Ovary (tissue), 9 donors: Measurements from ENCODE around the gene ZC3H6. TPM values are rescaled to one million over a fixed set of nuclear protein-coding genes. Genes with fewer than 3 reads are reported as not detected.

ENCODE experiments used
- DNase-seq, 5 donors: peaks; one replicate each; pipeline ENCODE4 v3.0.0-alpha.2; 2019 to 2020
- H3K27ac ChIP-seq, 2 donors: fragments of 200-600 bp; one replicate each; pipeline versions ENCODE4 v1.5.1 to v1.8.0; 2019 to 2022
- H3K27me3 ChIP-seq: fragments of 200-600 bp; one replicate; pipeline ENCODE4 v1.8.0; 2022
- H3K36me3 ChIP-seq: fragments of 200-600 bp; sonication (generic); one replicate; pipeline ENCODE4 v1.5.1; 2019
- H3K4me1 ChIP-seq: one replicate; pipeline ENCODE4 v1.8.1; 2013; ENCODE audit warnings: mild to moderate bottlenecking, moderate library complexity; ENCODE audit not compliant: insufficient read depth
- H3K4me3 ChIP-seq: fragments of 200-600 bp; sonication (generic); one replicate; pipeline ENCODE4 v1.5.1; 2017
- H3K9me3 ChIP-seq, 2 donors: fragments of 200-600 bp in 1 of 2; sonication (generic) in 1 of 2; one replicate each; pipeline versions ENCODE4 v1.5.1 to v1.8.1; 2013 to 2019; ENCODE audit warnings: mild to moderate bottlenecking in 1 of 2, moderate library complexity in 1 of 2
- CTCF ChIP-seq, 3 donors: fragments of 450-650 bp in 2 of 3; fragments of 200-600 bp in 1 of 3; IDR thresholded peaks; one replicate each; pipeline versions ENCODE4 v1.5.1 to v1.8.0; 2016 to 2022; ENCODE audit warnings: antibody characterized with exemption in 3 of 3, mild to moderate bottlenecking in 1 of 3
- EP300 ChIP-seq: sonication (generic); formaldehyde crosslinking; IDR thresholded peaks from one replicate; pipeline ENCODE4 v1.6.1; 2017; ENCODE audit warnings: antibody characterized with exemption
- POLR2A ChIP-seq: fragments of 450-650 bp; IDR thresholded peaks from one replicate; pipeline ENCODE4 v1.6.1; 2017; ENCODE audit warnings: antibody characterized with exemption, mild to moderate bottlenecking, moderate library complexity
- WGBS, 3 donors: extraction: QIAGEN DNeasy Blood & Tissue Kit in 1 of 3; methylation state at CpG; one replicate each; pipeline versions ENCODE4 v1.1.5 to v1.1.7; 2013 to 2017; 5-methylcytosine and 5-hydroxymethylcytosine counted together
- intact Hi-C, 4 donors: fragments of 100-400 bp; cut with DNase I; formaldehyde crosslinking; loops; one replicate each; pipeline versions ENCODE4 v1.11.0 to v1.15.1; 2022 to 2023
- polyA plus RNA-seq, 2 donors: library from polyadenylated mRNA; stranded (reverse); fragments of 200-250 nt in 1 of 2; fragments of 350-450 nt in 1 of 2; fragmentation: Illumina TruSeq in 1 of 2; extraction: RNeasy Lipid Tissue Mini Kit (QIAGEN cat#74804) in 1 of 2; gene quantifications; one replicate each; pipeline ENCODE4 v1.2.3, GENCODE V29; 2013 to 2014
- total RNA-seq, 7 donors: library from RNA; depleted of rRNA in 2 of 7; stranded (reverse); fragments of >200 nt in 2 of 7; fragmentation: NEBNext Ultra II Directional in 3 of 7; extraction: Animal tissue kit (Norgen Biotek cat#: 25700) in 3 of 7; gene quantifications; one replicate each; pipeline versions ENCODE4 v1.1.0 to v1.2.4, GENCODE V29; 2016 to 2023
- donor health status: DM: no; HTN: no; CAD: no; lungs with moderate emphysema.
- donor health status: DM: no; HTN: no; CAD: no.
- donor health status: Bipolar disorder and iron deficiency.
- donor health status: DM: yes; HTN: yes; CAD: no.
- donor health status: DM: no; HTN: no; CAD: no.
- donor health status: DM: yes; HTN: yes; CAD: no.

ZC3H6 gene
- total and polyA plus RNA-seq, 9 donors: 4.6 to 30.1 (median 19.2) TPM

GRCh38 chr2:112268547-112268946, 6.8 kb upstream of the ZC3H6 start:
- Histone ChIP-seq H3K36me3 (no peaks in the 10 kb centered on the region), H3K4me3 (no peak overlapping the region), H3K4me1 (no peaks in the 10 kb centered on the region), H3K27me3 (no peaks in the 10 kb centered on the region), H3K9me3 (no peaks in the 10 kb centered on the region), H3K27ac (no peak overlapping the region)
- intact Hi-C loops: loop anchor here in 1 of 4 donors (10.0 kb wide), 1 partner anchor 166 kb away; the partner anchor contains the start of gene RGPD8
- TF ChIP-seq EP300 (no peak), POLR2A (no peak), CTCF (IDR thresholded peaks at IDR 0.05) (no peak)
- DNase-seq: no peak
- WGBS, 3 donors: 89 to 97% (median 92%) methylated on average over 1 of the region's 1 CpG

GRCh38 chr2:112272669-112273068, 2.7 kb upstream of the ZC3H6 start:
- H3K4me1 ChIP-seq: peaks cover 2% of the 10 kb centered on the region
- no peak for TF ChIP-seq CTCF (IDR thresholded peaks at IDR 0.05)
- TF ChIP-seq POLR2A: no peak
- TF ChIP-seq EP300: no peak
- intact Hi-C loops: no loop called here
- H3K9me3 ChIP-seq: no peaks in the 10 kb centered on the region
- no peak overlapping the region for H3K27ac ChIP-seq
- H3K36me3 ChIP-seq: no peaks in the 10 kb centered on the region
- no peaks in the 10 kb centered on the region for H3K27me3 ChIP-seq
- no peak for DNase-seq
- 62 to 67% (median 66%) methylated on average over 5 of the region's 5 CpGs for WGBS, 3 donors
- H3K4me3 ChIP-seq: no peak overlapping the region

- Histone ChIP-seq H3K4me3 (no peak overlapping the region), H3K27ac (no peak overlapping the region), H3K36me3 (no peaks in the 10 kb centered on the region), H3K27me3 (no peaks in the 10 kb centered on the region), H3K9me3 (no peaks in the 10 kb centered on the region), H3K4me1 (peaks cover 2% of the 10 kb centered on the region)
- no peak for DNase-seq
- TF ChIP-seq POLR2A (no peak), CTCF (IDR thresholded peaks at IDR 0.05) (no peak), EP300 (no peak)
- WGBS, 3 donors: 88 to 93% (median 91%) methylated on average over 5 of the region's 5 CpGs
- intact Hi-C loops: no loop called here
Measured at GRCh38 chr2:112273349-112273748, 2.0 kb upstream of the ZC3H6 start.

- Histone ChIP-seq H3K27ac (peak overlapping the region; percentile 99), H3K9me3 (no peaks in the 10 kb centered on the region), H3K4me1 (peaks cover 2% of the 10 kb centered on the region), H3K4me3 (peak overlapping the region; percentile 96), H3K36me3 (no peaks in the 10 kb centered on the region), H3K27me3 (no peaks in the 10 kb centered on the region)
- TF ChIP-seq CTCF (IDR thresholded peaks at IDR 0.05) (no peak), POLR2A (peak; percentile 48)
- DNase-seq: peak; percentile 88 to 94 (median 93)
- intact Hi-C loops: no loop called here
- WGBS, 3 donors: 0 to 1% (median 1%) methylated on average over 38 to 66 of the region's 66 CpGs
Measured at GRCh38 chr2:112275887-112276773, 733 bp downstream of the ZC3H6 start.
